Caco-2 (cell line): Measurements from ENCODE around the gene ZPLD1. TPM values are rescaled to one million over a fixed set of nuclear protein-coding genes. Genes with fewer than 3 reads are reported as not detected.

ENCODE experiments used
- BruUV-seq: library from RNA; stranded (reverse); fragments of 400-500 nt; replicated peaks from 2 replicates; lab custom pipeline; 2021; lab: Mats Ljungman, UMichigan
- CTCF ChIA-PET: fragments of 300-600 bp; sonication (Branson Sonifier 250); formaldehyde crosslinking; loops from one replicate; lab custom pipeline; 2022; ENCODE audit warnings: antibody characterized with exemption; lab: Charles Lee
- POLR2A ChIA-PET: fragments of 300-600 bp; sonication (Branson Sonifier 250); formaldehyde crosslinking; loops from one replicate; lab custom pipeline; 2022; ENCODE audit warnings: antibody characterized with exemption; lab: Charles Lee
- DNase-seq, 2 experiments: peaks; one replicate each; pipeline versions ENCODE4 v3.0.0 to v3.0.0-alpha.2; 2020 to 2022
- H3K27me3 ChIP-seq: replicated peaks from 2 replicates; pipeline ENCODE4 v1.6.0; 2011; ENCODE audit warnings: low read length; ENCODE audit not compliant: control insufficient read depth, insufficient read depth
- H3K36me3 ChIP-seq: 2 replicates; pipeline ENCODE4 v1.5.1; 2011; ENCODE audit warnings: low read length; ENCODE audit not compliant: control insufficient read depth, insufficient read depth
- H3K4me1 ChIP-seq: fragments of 250-450 bp; sonication (Bioruptor Pico); 2 replicates; pipeline ENCODE4 v1.5.1; 2020; ENCODE audit warnings: mild to moderate bottlenecking
- H3K4me3 ChIP-seq: 2 replicates; pipeline ENCODE4 v1.5.1; 2011; ENCODE audit warnings: low read depth, mild to moderate bottlenecking, control low read depth, low read length
- H3K9me3 ChIP-seq: fragments of 250-450 bp; sonication (Bioruptor Pico); 2 replicates; pipeline ENCODE4 v1.5.1; 2020; ENCODE audit warnings: mild to moderate bottlenecking, moderate library complexity
- H3K27ac Mint-ChIP-seq: one replicate; pipeline ENCODE4 v1.8.0; 2022; ENCODE audit warnings: mixed read lengths; ENCODE audit not compliant: unreplicated experiment
- H3K27me3 Mint-ChIP-seq: one replicate; pipeline ENCODE4 v1.8.0; 2022; ENCODE audit warnings: mixed read lengths; ENCODE audit not compliant: insufficient read depth, unreplicated experiment
- H3K36me3 Mint-ChIP-seq: one replicate; pipeline ENCODE4 v1.8.0; 2022; ENCODE audit warnings: mild to moderate bottlenecking, mixed read lengths; ENCODE audit not compliant: insufficient read depth, unreplicated experiment
- H3K4me1 Mint-ChIP-seq: one replicate; pipeline ENCODE4 v1.8.0; 2022; ENCODE audit warnings: low read depth, mixed read lengths; ENCODE audit not compliant: unreplicated experiment
- H3K4me3 Mint-ChIP-seq: one replicate; pipeline ENCODE4 v1.8.0; 2022; ENCODE audit warnings: mild to moderate bottlenecking, moderate library complexity, mixed read lengths; ENCODE audit not compliant: unreplicated experiment
- H3K9me3 Mint-ChIP-seq: one replicate; pipeline ENCODE4 v1.8.0; 2022; ENCODE audit warnings: mixed read lengths; ENCODE audit not compliant: unreplicated experiment
- CTCF ChIP-seq, 2 experiments: fragments of 200-600 bp in 1 of 2; IDR thresholded peaks; 1 replicate in 1 of 2; 2 replicates in 1 of 2; pipeline versions ENCODE4 v1.5.1 to v1.8.0; 2011 to 2022; ENCODE audit warnings: antibody characterized with exemption in 1 of 2, control low read depth in 1 of 2, inconsistent platforms in 1 of 2, low read depth in 1 of 2, low read length in 1 of 2, mild to moderate bottlenecking in 1 of 2, moderate library complexity in 1 of 2; ENCODE audit not compliant: insufficient read depth in 1 of 2, severe bottlenecking in 1 of 2, unreplicated experiment in 1 of 2
- intact Hi-C: fragments of 100-400 bp; cut with micrococcal nuclease; formaldehyde crosslinking; loops from one replicate; pipeline ENCODE4 v1.10.0; 2022; ENCODE audit not compliant: unreplicated experiment
- total RNA-seq: library from RNA; stranded (reverse); gene quantifications from 2 replicates; pipeline ENCODE4 v1.2.3, GENCODE V29; 2022

The ZPLD1 gene
- total RNA-seq, 1 experiment from 2014 or later, result not detected

GRCh38 chr3:102447272-102447671 is 12.5 kb downstream of the ZPLD1 start:
- TF ChIP-seq CTCF (IDR thresholded peaks at IDR 0.05; ENCODE audit: insufficient read depth in 1 of 2, low read depth in 1 of 2, low read length in 1 of 2, severe bottlenecking in 1 of 2, unreplicated experiment in 1 of 2), result no peak
- ChIA-PET CTCF (no interaction called here), POLR2A (no interaction called here)
- Histone ChIP-seq H3K4me1 (no peaks in the 10 kb centered on the region), H3K4me3 (no peak overlapping the region), H3K27me3 (no peaks in the 10 kb centered on the region), H3K36me3 (no peaks in the 10 kb centered on the region), H3K9me3 (no peaks in the 10 kb centered on the region)
- H3K9me3 Mint-ChIP-seq, result no peaks in the 10 kb centered on the region
- H3K27ac Mint-ChIP-seq, result no peak overlapping the region
- no peak overlapping the region for H3K4me3 Mint-ChIP-seq
- H3K27me3 Mint-ChIP-seq, result no peaks in the 10 kb centered on the region
- H3K36me3 Mint-ChIP-seq, result no peaks in the 10 kb centered on the region
- intact Hi-C loops, result no loop called here
- no peak for DNase-seq
- BruUV-seq, result no TSS peak
- H3K4me1 Mint-ChIP-seq, result no peaks in the 10 kb centered on the region

GRCh38 chr3:102449341-102449740 is 14.5 kb downstream of the ZPLD1 start:
- Mint-ChIP-seq H3K9me3 (no peaks in the 10 kb centered on the region), H3K4me3 (no peak overlapping the region), H3K4me1 (no peaks in the 10 kb centered on the region), H3K36me3 (no peaks in the 10 kb centered on the region), H3K27ac (no peak overlapping the region), H3K27me3 (no peaks in the 10 kb centered on the region)
- ChIA-PET CTCF (no interaction called here), POLR2A (no interaction called here)
- no peak overlapping the region for H3K4me3 ChIP-seq
- H3K27me3 ChIP-seq, result no peaks in the 10 kb centered on the region
- no peak for TF ChIP-seq CTCF (IDR thresholded peaks at IDR 0.05; ENCODE audit: insufficient read depth in 1 of 2, low read depth in 1 of 2, low read length in 1 of 2, severe bottlenecking in 1 of 2, unreplicated experiment in 1 of 2)
- no peaks in the 10 kb centered on the region for H3K36me3 ChIP-seq
- no peaks in the 10 kb centered on the region for H3K4me1 ChIP-seq
- no peak for DNase-seq
- no peaks in the 10 kb centered on the region for H3K9me3 ChIP-seq
- BruUV-seq, result no TSS peak
- intact Hi-C loops, result no loop called here

GRCh38 chr3:102449930-102450329 is 15.1 kb downstream of the ZPLD1 start:
- no peaks in the 10 kb centered on the region for H3K36me3 Mint-ChIP-seq
- intact Hi-C loops, result no loop called here
- no peak overlapping the region for H3K27ac Mint-ChIP-seq
- no peaks in the 10 kb centered on the region for H3K4me1 Mint-ChIP-seq
- H3K36me3 ChIP-seq, result no peaks in the 10 kb centered on the region
- BruUV-seq, result no TSS peak
- no peaks in the 10 kb centered on the region for H3K9me3 ChIP-seq
- CTCF ChIA-PET, result no interaction called here
- no peaks in the 10 kb centered on the region for H3K9me3 Mint-ChIP-seq
- POLR2A ChIA-PET, result no interaction called here
- no peak overlapping the region for H3K4me3 ChIP-seq
- no peaks in the 10 kb centered on the region for H3K27me3 Mint-ChIP-seq
- no peak for TF ChIP-seq CTCF (IDR thresholded peaks at IDR 0.05; ENCODE audit: insufficient read depth in 1 of 2, low read depth in 1 of 2, low read length in 1 of 2, severe bottlenecking in 1 of 2, unreplicated experiment in 1 of 2)
- no peaks in the 10 kb centered on the region for H3K27me3 ChIP-seq
- H3K4me1 ChIP-seq, result no peaks in the 10 kb centered on the region
- H3K4me3 Mint-ChIP-seq, result no peak overlapping the region
- no peak for DNase-seq
